OCI-LY7 (cell line): Measurements from ENCODE around the gene ADGRG6. TPM values are rescaled to one million over a fixed set of nuclear protein-coding genes. Genes with fewer than 3 reads are reported as not detected.

Experiments used
- BruUV-seq: library from RNA; stranded (reverse); fragments of 400-500 nt; replicated peaks from 2 replicates; lab custom pipeline; 2021; lab: Mats Ljungman, UMichigan
- CTCF ChIA-PET: fragments of 300-600 bp; sonication (Branson Sonifier 250); formaldehyde crosslinking; loops from one replicate; lab custom pipeline; 2022; ENCODE audit warnings: antibody characterized with exemption; ENCODE audit not compliant: unreplicated experiment; lab: Charles Lee
- POLR2A ChIA-PET: fragments of 300-600 bp; sonication (Branson Sonifier 250); formaldehyde crosslinking; loops from one replicate; lab custom pipeline; 2022; ENCODE audit warnings: antibody characterized with exemption; lab: Charles Lee
- DNase-seq: peaks from one replicate; pipeline ENCODE4 v3.0.0-alpha.2; 2015; ENCODE audit warnings: low spot score
- H2AFZ ChIP-seq: fragments of 200-600 bp; sonication (generic), shearing (Covaris generic); 2 replicates; pipeline ENCODE4 v1.6.1; 2014; ENCODE audit warnings: mild to moderate bottlenecking, antibody characterized with exemption, low read length, moderate library complexity
- H3K27ac ChIP-seq: fragments of 200-600 bp; sonication (generic); 2 replicates; pipeline ENCODE4 v1.5.1; 2014; ENCODE audit warnings: mixed run types, low read depth, mild to moderate bottlenecking, moderate library complexity, low read length, inconsistent platforms; ENCODE audit not compliant: poor library complexity, severe bottlenecking
- H3K36me3 ChIP-seq: fragments of 200-600 bp; sonication (generic); 2 replicates; pipeline ENCODE4 v1.6.1; 2014; ENCODE audit warnings: mild to moderate bottlenecking, antibody characterized with exemption, low read length, moderate library complexity, mixed read lengths; ENCODE audit not compliant: insufficient read depth
- H3K4me1 ChIP-seq: fragments of 200-600 bp; sonication (generic); 2 replicates; pipeline ENCODE4 v1.5.1; 2014; ENCODE audit warnings: mild to moderate bottlenecking, low read length; ENCODE audit not compliant: insufficient read depth, poor library complexity, severe bottlenecking
- H3K4me2 ChIP-seq: fragments of 200-600 bp; sonication (generic); 2 replicates; pipeline ENCODE4 v1.6.1; 2014; ENCODE audit warnings: mild to moderate bottlenecking, low read length
- H3K4me3 ChIP-seq: fragments of 200-600 bp; sonication (generic); 2 replicates; pipeline ENCODE4 v1.5.1; 2014; ENCODE audit warnings: mild to moderate bottlenecking, low read depth, low read length; ENCODE audit not compliant: poor library complexity, severe bottlenecking
- H3K79me2 ChIP-seq: fragments of 200-600 bp; sonication (generic); 2 replicates; pipeline ENCODE4 v1.6.1; 2016; ENCODE audit warnings: low read depth, mild to moderate bottlenecking, low read length, moderate library complexity, mixed read lengths; ENCODE audit not compliant: insufficient read depth
- H3K9me2 ChIP-seq: fragments of 200-600 bp; sonication (generic); 2 replicates; pipeline ENCODE4 v1.6.1; 2016; ENCODE audit warnings: mild to moderate bottlenecking, low read length, mixed read lengths; ENCODE audit not compliant: insufficient read depth
- H3K9me3 ChIP-seq: fragments of 200-600 bp; sonication (generic); 2 replicates; pipeline ENCODE4 v1.6.1; 2014; ENCODE audit warnings: mild to moderate bottlenecking, mixed run types, low read length, mixed read lengths
- H4K20me1 ChIP-seq: fragments of 200-600 bp; sonication (generic); 2 replicates; pipeline ENCODE4 v1.6.1; 2014; ENCODE audit warnings: mild to moderate bottlenecking, antibody characterized with exemption, low read length, moderate library complexity, mixed read lengths; ENCODE audit not compliant: insufficient read depth
- EZH2phosphoT487 ChIP-seq: fragments of 200-600 bp; sonication (generic); IDR thresholded peaks from 2 replicates; pipeline ENCODE4 v1.6.1; 2018; ENCODE audit warnings: low read depth, borderline replicate concordance, mild to moderate bottlenecking, mixed run types, antibody characterized with exemption, low read length, moderate library complexity, mixed read lengths
- intact Hi-C: fragments of 100-400 bp; cut with micrococcal nuclease; formaldehyde crosslinking; loops from one replicate; pipeline ENCODE4 v1.10.0; 2022; ENCODE audit not compliant: unreplicated experiment
- total RNA-seq, 2 experiments: library from RNA; depleted of rRNA in 1 of 2; stranded (reverse); fragments of >200 nt in 1 of 2; shearing (Covaris generic) in 1 of 2; gene quantifications; 2 replicates each; pipeline ENCODE4 v1.2.3, GENCODE V29; 2014 to 2022
- TF ChIP-seq, protein P1 (sequence below): fragments of 200-600 bp; sonication (generic); conservative IDR thresholded peaks from 2 replicates; pipeline ENCODE4 v1.5.1; 2014; ENCODE audit warnings: mild to moderate bottlenecking, antibody characterized with exemption, low read length, moderate library complexity, mixed read lengths

ADGRG6 gene
- total RNA-seq, 2 experiments from 2014 or later: not detected

DNA sequence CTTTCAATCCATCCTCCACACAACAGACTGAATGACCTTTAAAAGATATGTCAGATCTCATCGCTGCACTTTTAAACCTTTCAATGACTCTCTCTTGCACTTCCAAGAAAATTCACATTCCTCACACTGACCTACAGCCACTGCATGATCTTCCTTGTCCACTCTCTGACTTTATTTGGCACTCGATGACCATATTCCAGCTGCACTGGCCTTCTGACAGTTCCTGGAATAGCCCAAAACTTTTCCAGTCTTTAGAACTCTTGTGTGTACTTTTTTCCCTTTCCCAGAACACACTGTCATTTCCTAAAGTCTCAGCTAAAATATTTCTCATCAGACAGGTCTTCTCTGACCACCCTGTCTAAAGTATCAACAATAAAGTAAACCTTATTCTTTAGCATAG lies 174.6 kb downstream of the ADGRG6 start:
- no peak for DNase-seq
- Histone ChIP-seq H3K79me2 (no peaks in the 10 kb centered on the region), H4K20me1 (no peaks in the 10 kb centered on the region), H3K27ac (no peak overlapping the region), H3K4me1 (no peaks in the 10 kb centered on the region), H3K36me3 (no peaks in the 10 kb centered on the region), H3K9me3 (no peaks in the 10 kb centered on the region), H2AFZ (no peak overlapping the region), H3K4me2 (no peak overlapping the region), H3K9me2 (no peaks in the 10 kb centered on the region), H3K4me3 (no peak overlapping the region)
- TF ChIP-seq, protein P1, sequence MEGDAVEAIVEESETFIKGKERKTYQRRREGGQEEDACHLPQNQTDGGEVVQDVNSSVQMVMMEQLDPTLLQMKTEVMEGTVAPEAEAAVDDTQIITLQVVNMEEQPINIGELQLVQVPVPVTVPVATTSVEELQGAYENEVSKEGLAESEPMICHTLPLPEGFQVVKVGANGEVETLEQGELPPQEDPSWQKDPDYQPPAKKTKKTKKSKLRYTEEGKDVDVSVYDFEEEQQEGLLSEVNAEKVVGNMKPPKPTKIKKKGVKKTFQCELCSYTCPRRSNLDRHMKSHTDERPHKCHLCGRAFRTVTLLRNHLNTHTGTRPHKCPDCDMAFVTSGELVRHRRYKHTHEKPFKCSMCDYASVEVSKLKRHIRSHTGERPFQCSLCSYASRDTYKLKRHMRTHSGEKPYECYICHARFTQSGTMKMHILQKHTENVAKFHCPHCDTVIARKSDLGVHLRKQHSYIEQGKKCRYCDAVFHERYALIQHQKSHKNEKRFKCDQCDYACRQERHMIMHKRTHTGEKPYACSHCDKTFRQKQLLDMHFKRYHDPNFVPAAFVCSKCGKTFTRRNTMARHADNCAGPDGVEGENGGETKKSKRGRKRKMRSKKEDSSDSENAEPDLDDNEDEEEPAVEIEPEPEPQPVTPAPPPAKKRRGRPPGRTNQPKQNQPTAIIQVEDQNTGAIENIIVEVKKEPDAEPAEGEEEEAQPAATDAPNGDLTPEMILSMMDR: no peak
- no peak for TF ChIP-seq EZH2phosphoT487
- CTCF ChIA-PET: no interaction called here
- intact Hi-C loops: loop anchor here (5.0 to 10.0 kb wide), 2 partner anchors 216 to 1028 kb away; no protein-coding TSS in a partner anchor
- BruUV-seq: no TSS peak
- POLR2A ChIA-PET: no interaction called here

DNA sequence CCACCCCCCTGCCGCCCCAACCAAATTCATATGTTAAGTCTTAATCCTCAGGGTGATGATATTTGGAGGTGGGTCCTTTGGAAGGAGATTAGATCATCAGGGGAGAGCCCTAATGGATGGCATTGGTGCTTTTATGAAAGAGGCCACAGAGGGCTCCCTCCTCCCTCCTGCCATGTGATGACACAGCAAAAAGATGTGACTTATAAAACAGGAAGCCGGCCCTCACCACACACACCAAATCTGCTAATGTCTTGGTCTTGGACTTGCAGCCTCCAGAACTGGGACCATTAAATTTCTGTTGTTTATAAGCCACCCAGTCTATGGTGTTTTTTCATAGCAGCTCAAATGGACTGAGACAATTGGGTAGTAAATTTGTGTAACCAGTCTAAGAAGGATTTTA lies 176.3 kb downstream of the ADGRG6 start:
- intact Hi-C loops: loop anchor here (5.0 to 10.0 kb wide), 2 partner anchors 214 to 1027 kb away; no protein-coding TSS in a partner anchor
- POLR2A ChIA-PET: interaction anchor here (0.6 to 1.2 kb wide), 3 partner anchors 28 to 793 kb away, joined by 3 to 4 read pairs (median 3); no protein-coding TSS in a partner anchor
- BruUV-seq: no TSS peak
- Histone ChIP-seq H3K4me3 (no peak overlapping the region), H3K9me3 (no peaks in the 10 kb centered on the region), H2AFZ (peak overlapping the region; percentile 57), H3K9me2 (no peaks in the 10 kb centered on the region), H3K4me1 (no peaks in the 10 kb centered on the region), H3K4me2 (no peak overlapping the region), H3K27ac (no peak overlapping the region), H4K20me1 (no peaks in the 10 kb centered on the region), H3K36me3 (no peaks in the 10 kb centered on the region), H3K79me2 (no peaks in the 10 kb centered on the region)
- DNase-seq: peak; percentile 25
- TF ChIP-seq, protein P1: 0 out of 2 replicates have a peak, but pooled peaks have one; percentile 13
- no peak for TF ChIP-seq EZH2phosphoT487
- CTCF ChIA-PET: no interaction called here

DNA sequence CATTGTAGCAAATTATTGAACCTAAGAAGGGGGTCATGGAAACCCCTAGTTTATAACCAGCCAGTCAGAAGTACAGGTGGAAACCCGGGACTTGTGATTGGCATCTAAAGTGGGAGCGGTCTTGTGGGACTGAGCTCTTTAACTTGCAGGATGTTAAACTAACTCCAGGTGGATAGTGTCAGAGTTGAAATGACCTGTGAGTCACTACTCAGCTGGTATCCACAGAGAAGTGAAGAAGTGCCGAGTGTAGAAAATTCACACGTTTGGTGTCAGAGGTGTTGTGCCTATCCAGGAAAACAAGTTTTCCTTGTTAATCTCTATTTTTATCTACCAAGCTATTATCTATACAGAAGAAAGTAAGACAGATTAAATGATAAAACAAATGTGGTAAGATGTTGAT lies 179.7 kb downstream of the ADGRG6 start:
- no peaks in the 10 kb centered on the region for H3K36me3 ChIP-seq
- CTCF ChIA-PET: interaction anchor here (0.6 kb wide), 1 partner anchor 945 kb away, joined by 4 read pairs; no protein-coding TSS in a partner anchor
- BruUV-seq: no TSS peak
- H3K4me3 ChIP-seq: no peak overlapping the region
- no peaks in the 10 kb centered on the region for H3K4me1 ChIP-seq
- H3K27ac ChIP-seq: no peak overlapping the region
- intact Hi-C loops: no loop called here
- POLR2A ChIA-PET: interaction anchor here (0.6 to 1.4 kb wide), 2 partner anchors 27 to 51 kb away, joined by 3 read pairs; no protein-coding TSS in a partner anchor
- no peak for TF ChIP-seq EZH2phosphoT487
- TF ChIP-seq, protein P1: no peak
- no peak overlapping the region for H3K4me2 ChIP-seq
- H2AFZ ChIP-seq: no peak overlapping the region
- no peaks in the 10 kb centered on the region for H3K79me2 ChIP-seq
- no peaks in the 10 kb centered on the region for H4K20me1 ChIP-seq
- no peak for DNase-seq
- no peaks in the 10 kb centered on the region for H3K9me2 ChIP-seq
- H3K9me3 ChIP-seq: no peaks in the 10 kb centered on the region
